Adrenal gland (tissue), 5 donors: ENCODE results near the gene PDZRN3.

Experiments used
- CTCF ChIP-seq, 6 experiments: fragments of 450-650 bp in 4 of 6; fragments of 200-600 bp in 2 of 6; sonication (generic) in 1 of 6; IDR thresholded peaks; 1 replicate in 5 of 6; 2 replicates in 1 of 6; pipeline versions ENCODE4 v1.5.1 to v1.8.0; 2016 to 2021; ENCODE audit warnings: antibody characterized with exemption in 6 of 6, mild to moderate bottlenecking in 2 of 6, moderate library complexity in 1 of 6
- POLR2A ChIP-seq, 2 donors: fragments of 450-650 bp; IDR thresholded peaks; one replicate each; pipeline ENCODE4 v1.6.1; 2017; ENCODE audit warnings: antibody characterized with exemption in 2 of 2, mild to moderate bottlenecking in 2 of 2, moderate library complexity in 1 of 2
- donor health status: DM: no; HTN: no; CAD: no.

GRCh38 chr3:73492186-73492585 lies 132.6 kb downstream of the PDZRN3 start:
- TF ChIP-seq CTCF (IDR thresholded peaks at IDR 0.05) (no peak), POLR2A (IDR thresholded peaks at IDR 0.05) (no peak)
